A549 (cell line): ENCODE results near the gene PPP1R37. TPM values are rescaled to one million over a fixed set of nuclear protein-coding genes. Genes with fewer than 3 reads are reported as not detected.

ENCODE experiments used
- ATAC-seq, 2 experiments: fragments of 200-7000 bp in 1 of 2; fragments of >200 bp in 1 of 2; cut with Nextera tagmentation in 1 of 2; cut with Tn5 transposase in 1 of 2; 3 replicates each; pipeline versions ENCODE4 v1.8.0 to v1.9.1; 2018 to 2020; ENCODE audit warnings: mild to moderate bottlenecking in 1 of 2, moderate library complexity in 1 of 2
- CTCF ChIA-PET: fragments of 300-600 bp; sonication (Branson Sonifier 250); formaldehyde crosslinking; extraction: SDS; loops from one replicate; lab custom pipeline; 2021; ENCODE audit warnings: antibody characterized with exemption, inconsistent platforms; lab: Yijun Ruan, JAX
- POLR2A ChIA-PET: fragments of 350-600 bp; formaldehyde crosslinking; extraction: SDS; loops from one replicate; lab custom pipeline; 2021; ENCODE audit warnings: antibody characterized with exemption, inconsistent platforms; lab: Yijun Ruan, JAX
- DNase-seq, 2 experiments: peaks; one replicate each; pipeline versions ENCODE4 v3.0.0 to v3.0.0-alpha.2; 2011 to 2016; ENCODE audit warnings: low read depth in 1 of 2, low spot score in 1 of 2
- FAIRE-seq: peaks from 2 replicates; lab custom pipeline; 2011; peaks lifted over from hg19 to GRCh38; lab: Jason Lieb, UNC
- H3K27ac ChIP-seq, 2 experiments: fragments of >200 bp; sonication (Bioruptor Twin); formaldehyde crosslinking; 3 replicates each; pipeline ENCODE4 v1.5.1; 2016 to 2017
- H3K4me1 ChIP-seq: fragments of >200 bp; sonication (Bioruptor Twin); formaldehyde crosslinking; 3 replicates; pipeline ENCODE4 v1.6.1; 2016
- H3K4me2 ChIP-seq: fragments of >200 bp; sonication (Bioruptor Twin); formaldehyde crosslinking; 3 replicates; pipeline ENCODE4 v1.6.1; 2016
- H3K4me3 ChIP-seq: fragments of >200 bp; sonication (Bioruptor Twin); formaldehyde crosslinking; 3 replicates; pipeline ENCODE4 v1.5.1; 2016
- H3K9me3 ChIP-seq: fragments of >200 bp; sonication (Bioruptor Twin); formaldehyde crosslinking; 3 replicates; pipeline ENCODE4 v1.6.1; 2016
- CHD2 ChIP-seq: fragments of 150-350 bp; IDR thresholded peaks from 2 replicates; pipeline ENCODE4 v1.6.1; 2014; ENCODE audit warnings: low read length; ENCODE audit not compliant: partially characterized antibody
- EHF ChIP-seq: fragments of 250-450 bp; sonication (Bioruptor Pico); IDR thresholded peaks from 2 replicates; pipeline ENCODE4 v1.5.0; 2020; ENCODE audit warnings: mild to moderate bottlenecking
- EP300 ChIP-seq, 2 experiments: fragments of >200 bp; sonication (Bioruptor Twin); formaldehyde crosslinking; IDR thresholded peaks; 2 replicates in 1 of 2; 3 replicates in 1 of 2; pipeline ENCODE4 v1.6.1; 2016 to 2017
- ESRRA ChIP-seq: fragments of 150-350 bp; IDR thresholded peaks from 2 replicates; pipeline ENCODE4 v1.6.1; 2014; ENCODE audit warnings: mild to moderate bottlenecking, low read length, borderline replicate concordance
- FOSL2 ChIP-seq, 2 experiments: fragments of 450-650 bp in 1 of 2; fragments of >200 bp in 1 of 2; sonication (Bioruptor Twin) in 1 of 2; formaldehyde crosslinking; IDR thresholded peaks; 2 replicates each; pipeline versions ENCODE4 v1.5.0 to v1.6.1; 2016 to 2020; ENCODE audit warnings: mild to moderate bottlenecking in 1 of 2, moderate library complexity in 1 of 2
- HDAC2 ChIP-seq: fragments of 200-600 bp; sonication (generic); IDR thresholded peaks from 2 replicates; pipeline ENCODE4 v1.6.1; 2016
- HEYL ChIP-seq: fragments of 250-450 bp; sonication (Bioruptor Pico); IDR thresholded peaks from 2 replicates; pipeline ENCODE4 v1.8.0; 2021; ENCODE audit warnings: mild to moderate bottlenecking, moderate library complexity
- JUN ChIP-seq, 2 experiments: fragments of >200 bp; sonication (Bioruptor Twin); formaldehyde crosslinking; IDR thresholded peaks; 2 replicates in 1 of 2; 3 replicates in 1 of 2; pipeline ENCODE4 v1.6.1; 2016 to 2017
- JUNB ChIP-seq: fragments of >200 bp; sonication (Bioruptor Twin); formaldehyde crosslinking; IDR thresholded peaks from 2 replicates; pipeline ENCODE4 v1.6.1; 2016
- KDM5A ChIP-seq: fragments of 200-600 bp; sonication (generic); IDR thresholded peaks from 2 replicates; pipeline ENCODE4 v1.6.1; 2016; ENCODE audit warnings: antibody characterized with exemption, mild to moderate bottlenecking
- MAFK ChIP-seq: fragments of 450-650 bp; IDR thresholded peaks from 2 replicates; pipeline ENCODE4 v1.6.1; 2014; ENCODE audit not compliant: partially characterized antibody
- MYC ChIP-seq: IDR thresholded peaks from 2 replicates; pipeline ENCODE4 v1.6.1; 2012; ENCODE audit warnings: mild to moderate bottlenecking, inconsistent platforms, low read length, improper control_type of control experiment, borderline replicate concordance
- NPAS2 ChIP-seq: fragments of 250-450 bp; sonication (Bioruptor Pico); IDR thresholded peaks from 2 replicates; pipeline ENCODE4 v1.8.0; 2022; ENCODE audit warnings: mild to moderate bottlenecking, moderate library complexity, borderline replicate concordance
- NR3C1 ChIP-seq: fragments of >200 bp; sonication (Bioruptor Twin); formaldehyde crosslinking; IDR thresholded peaks from 3 replicates; pipeline ENCODE4 v1.6.1; 2017
- POLR2A ChIP-seq: IDR thresholded peaks from 2 replicates; pipeline ENCODE4 v1.6.1; 2012; ENCODE audit warnings: mild to moderate bottlenecking, low read length
- RFX5 ChIP-seq: fragments of 450-650 bp; IDR thresholded peaks from 2 replicates; pipeline ENCODE4 v1.7.1; 2014; ENCODE audit warnings: antibody characterized with exemption, mild to moderate bottlenecking, moderate library complexity
- SMC3 ChIP-seq: fragments of >200 bp; sonication (Bioruptor Twin); formaldehyde crosslinking; IDR thresholded peaks from 3 replicates; pipeline ENCODE4 v1.6.1; 2018; ENCODE audit warnings: inconsistent platforms
- SREBF2 ChIP-seq: fragments of 450-650 bp; IDR thresholded peaks from 2 replicates; pipeline ENCODE4 v1.6.1; 2014; ENCODE audit warnings: mild to moderate bottlenecking, moderate library complexity
- ZC3H11A ChIP-seq: fragments of 450-650 bp; IDR thresholded peaks from 2 replicates; pipeline ENCODE4 v1.6.1; 2014; ENCODE audit warnings: antibody characterized with exemption, mild to moderate bottlenecking
- ZNF302 ChIP-seq: fragments of 250-450 bp; sonication (Bioruptor Pico); IDR thresholded peaks from 2 replicates; pipeline ENCODE4 v1.9.0; 2021; ENCODE audit warnings: inconsistent platforms, mild to moderate bottlenecking, moderate library complexity
- ZSCAN20 ChIP-seq: fragments of 250-450 bp; sonication (Bioruptor Pico); IDR thresholded peaks from 2 replicates; pipeline ENCODE4 v1.8.0; 2022; ENCODE audit warnings: mild to moderate bottlenecking, moderate library complexity
- WGBS: methylation state at CpG from one replicate; pipeline ENCODE4 v1.1.6; 2017; ENCODE audit errors: missing lambda C conversion rate; 5-methylcytosine and 5-hydroxymethylcytosine counted together
- polyA plus RNA-seq, 4 experiments: library from polyadenylated mRNA; depleted of rRNA in 3 of 4; stranded (reverse); fragments of >200 nt; fragmentation: RNase III in 1 of 4; extraction: RNeasy Plus Mini Kit Qiagen cat#74134 plus additional on column Dnase treatment in 1 of 4; gene quantifications; 2 replicates in 3 of 4; 3 replicates in 1 of 4; pipeline ENCODE4 v1.2.3, GENCODE V29; 2011 to 2017
- TF ChIP-seq, protein P1 (sequence below): fragments of >200 bp; sonication (Bioruptor Twin); formaldehyde crosslinking; IDR thresholded peaks from 3 replicates; pipeline ENCODE4 v1.6.1; 2016
- TF ChIP-seq, protein P2 (sequence below): fragments of >200 bp; sonication (Bioruptor Twin); formaldehyde crosslinking; IDR thresholded peaks from 3 replicates; pipeline ENCODE4 v1.5.1; 2016
- TF ChIP-seq, protein P3 (sequence below): IDR thresholded peaks from 2 replicates; pipeline ENCODE4 v1.6.1; 2012
- TF ChIP-seq, protein P4 (sequence below): fragments of 450-650 bp; IDR thresholded peaks from 2 replicates; pipeline ENCODE4 v1.6.1; 2014; ENCODE audit warnings: antibody characterized with exemption
- TF ChIP-seq, protein P5 (sequence below): fragments of 250-450 bp; sonication (Bioruptor Pico); IDR thresholded peaks from 2 replicates; pipeline ENCODE4 v1.5.0; 2021; ENCODE audit warnings: mild to moderate bottlenecking, moderate library complexity, borderline replicate concordance

PPP1R37 gene
- polyA plus RNA-seq, 2 of the 4 experiments (the other 2 are of a cell fraction) = 9.1 to 21.8 TPM

DNA sequence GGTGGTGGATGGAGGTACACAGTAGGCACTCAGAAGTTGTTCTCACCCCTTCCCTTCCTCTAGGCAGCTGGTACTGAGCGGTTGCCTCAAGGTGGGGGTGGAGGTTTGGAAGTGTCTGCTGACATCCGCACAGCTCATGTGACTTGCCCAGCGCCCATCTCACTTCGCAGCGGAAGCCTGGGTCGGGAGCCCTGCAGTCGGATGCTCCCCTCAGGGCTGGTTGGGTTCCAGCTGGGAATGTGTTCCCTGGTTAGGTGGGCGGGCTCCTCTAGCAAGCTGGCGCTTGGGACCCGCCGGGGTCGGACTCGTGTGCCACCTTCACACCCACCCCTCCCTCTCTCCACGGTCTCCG is 10.2 kb downstream of the PPP1R37 start:
- Histone ChIP-seq H3K9me3 (no peaks in the 10 kb centered on the region), H3K4me2 (no peak overlapping the region), H3K4me1 (peaks cover 29% of the 10 kb centered on the region), H3K27ac (no peak overlapping the region), H3K4me3 (no peak overlapping the region)
- FAIRE-seq (no peak), DNase-seq (no peak), ATAC-seq (no peak)
- POLR2A ChIA-PET = interaction anchor here (0.6 kb wide), 1 partner anchor 20 kb away, joined by 3 read pairs; no protein-coding TSS in a partner anchor
- WGBS = 93% methylated on average over 15 of the region's 15 CpGs
- TF ChIP-seq HEYL (CRISPR knock-in tag) (no peak), ESRRA (no peak), SREBF2 (no peak), MYC (no peak), NR3C1 (no peak), NPAS2 (CRISPR knock-in tag) (no peak)
- TF ChIP-seq, protein P1, sequence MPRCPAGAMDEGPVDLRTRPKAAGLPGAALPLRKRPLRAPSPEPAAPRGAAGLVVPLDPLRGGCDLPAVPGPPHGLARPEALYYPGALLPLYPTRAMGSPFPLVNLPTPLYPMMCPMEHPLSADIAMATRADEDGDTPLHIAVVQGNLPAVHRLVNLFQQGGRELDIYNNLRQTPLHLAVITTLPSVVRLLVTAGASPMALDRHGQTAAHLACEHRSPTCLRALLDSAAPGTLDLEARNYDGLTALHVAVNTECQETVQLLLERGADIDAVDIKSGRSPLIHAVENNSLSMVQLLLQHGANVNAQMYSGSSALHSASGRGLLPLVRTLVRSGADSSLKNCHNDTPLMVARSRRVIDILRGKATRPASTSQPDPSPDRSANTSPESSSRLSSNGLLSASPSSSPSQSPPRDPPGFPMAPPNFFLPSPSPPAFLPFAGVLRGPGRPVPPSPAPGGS = no peak
- TF ChIP-seq, protein P2, sequence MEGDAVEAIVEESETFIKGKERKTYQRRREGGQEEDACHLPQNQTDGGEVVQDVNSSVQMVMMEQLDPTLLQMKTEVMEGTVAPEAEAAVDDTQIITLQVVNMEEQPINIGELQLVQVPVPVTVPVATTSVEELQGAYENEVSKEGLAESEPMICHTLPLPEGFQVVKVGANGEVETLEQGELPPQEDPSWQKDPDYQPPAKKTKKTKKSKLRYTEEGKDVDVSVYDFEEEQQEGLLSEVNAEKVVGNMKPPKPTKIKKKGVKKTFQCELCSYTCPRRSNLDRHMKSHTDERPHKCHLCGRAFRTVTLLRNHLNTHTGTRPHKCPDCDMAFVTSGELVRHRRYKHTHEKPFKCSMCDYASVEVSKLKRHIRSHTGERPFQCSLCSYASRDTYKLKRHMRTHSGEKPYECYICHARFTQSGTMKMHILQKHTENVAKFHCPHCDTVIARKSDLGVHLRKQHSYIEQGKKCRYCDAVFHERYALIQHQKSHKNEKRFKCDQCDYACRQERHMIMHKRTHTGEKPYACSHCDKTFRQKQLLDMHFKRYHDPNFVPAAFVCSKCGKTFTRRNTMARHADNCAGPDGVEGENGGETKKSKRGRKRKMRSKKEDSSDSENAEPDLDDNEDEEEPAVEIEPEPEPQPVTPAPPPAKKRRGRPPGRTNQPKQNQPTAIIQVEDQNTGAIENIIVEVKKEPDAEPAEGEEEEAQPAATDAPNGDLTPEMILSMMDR = no peak
- TF ChIP-seq, protein P3, sequence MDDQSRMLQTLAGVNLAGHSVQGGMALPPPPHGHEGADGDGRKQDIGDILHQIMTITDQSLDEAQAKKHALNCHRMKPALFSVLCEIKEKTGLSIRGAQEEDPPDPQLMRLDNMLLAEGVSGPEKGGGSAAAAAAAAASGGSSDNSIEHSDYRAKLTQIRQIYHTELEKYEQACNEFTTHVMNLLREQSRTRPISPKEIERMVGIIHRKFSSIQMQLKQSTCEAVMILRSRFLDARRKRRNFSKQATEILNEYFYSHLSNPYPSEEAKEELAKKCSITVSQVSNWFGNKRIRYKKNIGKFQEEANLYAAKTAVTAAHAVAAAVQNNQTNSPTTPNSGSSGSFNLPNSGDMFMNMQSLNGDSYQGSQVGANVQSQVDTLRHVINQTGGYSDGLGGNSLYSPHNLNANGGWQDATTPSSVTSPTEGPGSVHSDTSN = no peak
- CTCF ChIA-PET = interaction anchor here (0.6 to 4.8 kb wide), 10 partner anchors 11 to 166 kb away, joined by 3 to 20 read pairs (median 5); partner anchors contain the start of genes PPP1R37 and TRAPPC6A

DNA sequence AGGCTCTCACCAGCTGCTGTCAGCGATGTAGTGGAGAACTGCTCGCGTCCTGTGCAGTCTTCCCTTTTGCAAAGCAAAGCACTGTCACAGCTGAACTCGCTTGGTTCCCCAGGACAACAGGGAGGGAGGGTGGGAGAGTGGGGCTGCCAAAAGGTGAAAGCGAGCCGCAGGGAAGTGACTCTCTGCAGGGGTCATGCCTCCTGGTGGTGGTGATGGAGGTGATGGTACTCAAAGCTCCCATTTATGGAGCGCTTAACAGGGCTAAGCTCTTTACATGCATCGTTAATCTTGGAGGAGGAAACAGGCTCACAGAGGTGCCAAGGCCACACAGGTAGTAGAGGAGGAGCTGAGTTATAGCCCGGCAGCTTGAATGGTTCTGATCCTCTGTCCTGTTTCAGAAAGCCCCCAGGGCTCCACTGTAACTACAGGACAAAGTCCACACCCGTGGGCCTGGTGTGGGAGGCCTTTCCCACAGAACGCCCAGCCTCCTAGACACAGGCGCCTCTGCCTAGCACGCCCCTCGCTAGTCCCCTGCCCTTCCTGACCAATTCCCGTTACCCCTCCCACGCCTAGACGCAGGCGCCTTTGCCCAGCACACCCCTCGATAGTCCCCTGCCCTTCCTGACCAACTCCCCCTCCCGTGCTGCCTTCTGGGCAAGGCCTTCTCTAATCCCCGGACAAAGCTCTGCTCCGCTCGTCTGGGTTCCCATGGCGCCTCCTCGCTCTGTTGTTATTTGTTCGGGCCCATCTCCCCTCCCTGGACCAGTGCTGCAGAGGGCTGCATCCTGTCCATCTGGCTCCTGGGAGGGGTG is 10.7 kb downstream of the PPP1R37 start:
- CTCF ChIA-PET = interaction anchor here (0.8 to 4.8 kb wide), 10 partner anchors 11 to 74 kb away, joined by 3 to 20 read pairs (median 5); partner anchors contain the start of genes PPP1R37 and TRAPPC6A
- Histone ChIP-seq H3K27ac (no peak overlapping the region), H3K4me1 (peaks cover 23% of the 10 kb centered on the region), H3K4me3 (no peak overlapping the region), H3K4me2 (no peak overlapping the region), H3K9me3 (no peaks in the 10 kb centered on the region)
- no peak for FAIRE-seq
- 82% methylated on average over 26 of the region's 26 CpGs for WGBS
- no peak for DNase-seq
- TF ChIP-seq, protein P4, sequence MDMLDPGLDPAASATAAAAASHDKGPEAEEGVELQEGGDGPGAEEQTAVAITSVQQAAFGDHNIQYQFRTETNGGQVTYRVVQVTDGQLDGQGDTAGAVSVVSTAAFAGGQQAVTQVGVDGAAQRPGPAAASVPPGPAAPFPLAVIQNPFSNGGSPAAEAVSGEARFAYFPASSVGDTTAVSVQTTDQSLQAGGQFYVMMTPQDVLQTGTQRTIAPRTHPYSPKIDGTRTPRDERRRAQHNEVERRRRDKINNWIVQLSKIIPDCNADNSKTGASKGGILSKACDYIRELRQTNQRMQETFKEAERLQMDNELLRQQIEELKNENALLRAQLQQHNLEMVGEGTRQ = no peak
- no peak for TF ChIP-seq EP300 (IDR thresholded peaks at IDR 0.05)
- no peak for TF ChIP-seq RFX5
- no peak for TF ChIP-seq POLR2A
- TF ChIP-seq, protein P5, sequence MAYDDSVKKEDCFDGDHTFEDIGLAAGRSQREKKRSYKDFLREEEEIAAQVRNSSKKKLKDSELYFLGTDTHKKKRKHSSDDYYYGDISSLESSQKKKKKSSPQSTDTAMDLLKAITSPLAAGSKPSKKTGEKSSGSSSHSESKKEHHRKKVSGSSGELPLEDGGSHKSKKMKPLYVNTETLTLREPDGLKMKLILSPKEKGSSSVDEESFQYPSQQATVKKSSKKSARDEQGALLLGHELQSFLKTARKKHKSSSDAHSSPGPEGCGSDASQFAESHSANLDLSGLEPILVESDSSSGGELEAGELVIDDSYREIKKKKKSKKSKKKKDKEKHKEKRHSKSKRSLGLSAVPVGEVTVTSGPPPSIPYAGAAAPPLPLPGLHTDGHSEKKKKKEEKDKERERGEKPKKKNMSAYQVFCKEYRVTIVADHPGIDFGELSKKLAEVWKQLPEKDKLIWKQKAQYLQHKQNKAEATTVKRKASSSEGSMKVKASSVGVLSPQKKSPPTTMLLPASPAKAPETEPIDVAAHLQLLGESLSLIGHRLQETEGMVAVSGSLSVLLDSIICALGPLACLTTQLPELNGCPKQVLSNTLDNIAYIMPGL (CRISPR knock-in tag) = no peak
- TF ChIP-seq JUNB = no peak
- TF ChIP-seq ZSCAN20 (CRISPR knock-in tag) = no peak
- TF ChIP-seq ZC3H11A = no peak
- TF ChIP-seq SMC3 = no peak
- no peak for TF ChIP-seq NR3C1
- TF ChIP-seq KDM5A = no peak
- TF ChIP-seq, protein P1 = no peak
- TF ChIP-seq HDAC2 = no peak
- no peak for TF ChIP-seq CHD2
- no peak for TF ChIP-seq NPAS2 (CRISPR knock-in tag)
- TF ChIP-seq FOSL2 (IDR thresholded peaks at IDR 0.05) = no peak
- TF ChIP-seq FOSL2 (CRISPR knock-in tag; IDR thresholded peaks at IDR 0.05) = no peak
- TF ChIP-seq MAFK = no peak
- no peak for TF ChIP-seq JUN (IDR thresholded peaks at IDR 0.05)
- TF ChIP-seq EHF (CRISPR knock-in tag) = no peak
- TF ChIP-seq ZNF302 (CRISPR knock-in tag) = no peak
- no peak for ATAC-seq
- POLR2A ChIA-PET = interaction anchor here (0.6 kb wide), 1 partner anchor 19 kb away, joined by 3 read pairs; no protein-coding TSS in a partner anchor
